ENCODE measurements around the gene KCNQ1.

Gene KCNQ1

GRCh38 chr11:2789331-2789730 lies 344.5 kb downstream of the KCNQ1 start:
- Histone ChIP-seq H3K27me3 (replicated peaks; ENCODE audit: control insufficient read depth, insufficient read depth, low read length) (no peaks in the 10 kb centered on the region; the same call in none of the 2 replicates), H3K4me3 (replicated peaks; ENCODE audit: low read depth, low read length) (no peak overlapping the region), H3K36me3 (ENCODE audit: control insufficient read depth, insufficient read depth, low read length) (no peaks in the 10 kb centered on the region)
- no peak for TF ChIP-seq CTCF (IDR thresholded peaks at IDR 0.05; ENCODE audit: insufficient read depth, low read length, poor library complexity, severe bottlenecking)
- no peak for DNase-seq (ENCODE audit: extremely low read depth, insufficient read length)

DNA sequence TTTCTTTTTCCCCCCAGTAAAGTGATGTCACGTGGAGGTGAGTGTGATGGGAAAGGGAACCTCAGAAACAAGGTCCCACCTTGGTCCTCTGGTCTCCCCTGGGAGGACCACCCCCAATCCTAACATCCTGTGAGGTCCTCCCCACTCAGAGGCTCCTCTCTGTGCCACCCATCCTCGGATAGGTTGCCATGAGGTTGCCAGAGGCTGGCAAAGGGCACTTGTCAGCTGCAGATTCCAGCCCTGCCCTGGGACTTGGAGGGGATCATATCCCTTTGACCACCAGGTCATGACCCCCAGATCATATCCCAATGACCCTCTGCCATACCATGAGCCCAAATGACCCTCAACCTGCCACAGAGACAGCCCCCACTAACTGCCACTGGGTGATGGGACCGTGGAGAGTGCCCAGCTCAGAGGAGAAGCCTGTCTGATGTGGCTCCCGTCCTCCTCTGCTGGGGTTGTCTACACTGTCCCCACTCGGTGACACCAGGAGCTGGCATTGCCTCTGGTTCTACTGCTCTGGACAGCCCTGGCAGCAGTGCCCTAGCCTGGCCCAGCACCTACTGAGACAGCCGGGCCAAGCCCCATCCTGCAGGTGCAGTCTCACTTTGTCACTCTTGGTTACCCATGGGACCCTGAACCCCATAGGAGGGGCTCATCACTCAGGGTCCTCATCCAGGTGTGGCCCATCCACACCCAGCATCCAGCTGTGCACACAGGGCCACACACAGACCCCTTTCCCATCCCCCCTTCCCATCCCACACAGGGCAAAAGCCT lies 345.2 kb downstream of the KCNQ1 start:
- DNase-seq (ENCODE audit: extremely low read depth, insufficient read length): no peak
- no peak for TF ChIP-seq CTCF (IDR thresholded peaks at IDR 0.05; ENCODE audit: insufficient read depth, low read length, poor library complexity, severe bottlenecking)
- H3K36me3 ChIP-seq (ENCODE audit: control insufficient read depth, insufficient read depth, low read length): no peaks in the 10 kb centered on the region
- no peak overlapping the region for H3K4me3 ChIP-seq (replicated peaks; ENCODE audit: low read depth, low read length)
- H3K27me3 ChIP-seq (replicated peaks; ENCODE audit: control insufficient read depth, insufficient read depth, low read length): no peaks in the 10 kb centered on the region; the same call in none of the 2 replicates

DNA sequence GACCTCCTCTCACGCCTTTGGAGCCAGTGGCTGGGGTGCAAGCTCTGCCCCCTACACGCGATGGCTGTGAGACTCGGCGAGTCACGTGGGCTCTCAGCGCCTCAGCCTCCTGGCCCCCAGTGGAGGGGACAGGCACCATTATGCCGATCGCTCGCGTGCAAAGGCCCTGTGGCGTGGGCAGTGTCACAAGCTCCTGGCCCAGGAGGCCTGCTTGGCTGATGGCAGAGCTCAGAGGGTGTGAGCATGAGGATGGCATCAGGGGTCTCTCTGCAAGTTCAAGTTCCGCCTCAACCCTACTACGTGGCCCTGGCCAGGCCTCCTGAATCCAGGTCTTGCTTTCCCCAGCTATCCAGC lies 345.7 kb downstream of the KCNQ1 start:
- TF ChIP-seq CTCF (IDR thresholded peaks at IDR 0.05; ENCODE audit: insufficient read depth, low read length, poor library complexity, severe bottlenecking): no peak
- Histone ChIP-seq H3K27me3 (replicated peaks; ENCODE audit: control insufficient read depth, insufficient read depth, low read length) (no peaks in the 10 kb centered on the region; the same call in none of the 2 replicates), H3K36me3 (ENCODE audit: control insufficient read depth, insufficient read depth, low read length) (no peaks in the 10 kb centered on the region), H3K4me3 (replicated peaks; ENCODE audit: low read depth, low read length) (no peak overlapping the region)
- no peak for DNase-seq (ENCODE audit: extremely low read depth, insufficient read length)

GRCh38 chr11:2791139-2791520 lies 346.3 kb downstream of the KCNQ1 start:
- TF ChIP-seq CTCF (IDR thresholded peaks at IDR 0.05; ENCODE audit: insufficient read depth, low read length, poor library complexity, severe bottlenecking): no peak
- H3K27me3 ChIP-seq (replicated peaks; ENCODE audit: control insufficient read depth, insufficient read depth, low read length): no peaks in the 10 kb centered on the region; the same call in none of the 2 replicates
- no peaks in the 10 kb centered on the region for H3K36me3 ChIP-seq (ENCODE audit: control insufficient read depth, insufficient read depth, low read length)

DNA sequence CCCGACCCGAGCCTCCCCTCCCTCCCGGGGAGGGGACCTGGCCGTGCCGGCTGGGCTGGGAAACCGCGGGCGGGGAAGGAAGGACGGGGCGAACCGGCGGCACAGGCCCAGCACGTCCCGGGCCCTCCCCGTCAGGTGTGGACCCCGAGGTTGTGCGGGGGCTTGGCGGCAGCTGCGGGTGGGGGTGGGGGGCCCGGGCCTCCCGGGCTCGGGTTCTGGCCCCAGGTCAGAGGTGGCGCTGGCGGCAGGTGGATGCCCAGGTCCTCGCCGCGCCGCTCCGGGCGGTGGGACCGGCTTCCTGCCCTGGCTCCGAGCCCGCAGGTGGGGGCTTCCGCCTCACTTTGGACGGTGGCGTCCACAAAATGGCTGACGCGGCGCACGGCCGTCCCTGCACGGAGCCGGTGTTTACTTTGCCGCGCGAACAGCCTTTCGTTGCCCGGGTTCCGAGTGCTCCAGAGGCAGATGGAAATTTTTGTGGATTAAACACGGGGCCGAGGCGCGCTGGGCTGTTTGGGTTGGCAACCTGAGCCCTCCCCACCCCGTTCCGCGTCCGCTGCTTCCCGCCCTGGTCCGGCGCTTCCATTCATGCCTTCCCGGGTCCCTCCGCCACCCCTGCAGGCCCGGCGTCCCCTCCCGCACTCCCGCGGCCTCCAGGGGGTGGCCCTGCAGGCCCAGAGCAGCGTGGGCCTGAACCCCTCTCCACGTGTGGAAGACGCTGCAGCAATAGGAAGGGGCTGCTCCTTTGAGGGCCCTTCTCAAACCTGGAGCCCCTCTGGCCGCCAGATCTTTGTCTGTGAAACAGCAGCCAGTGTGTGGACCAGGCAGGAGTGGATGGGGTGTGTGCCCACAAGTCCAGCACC lies 346.9 kb downstream of the KCNQ1 start:
- no peaks in the 10 kb centered on the region for H3K36me3 ChIP-seq (ENCODE audit: control insufficient read depth, insufficient read depth, low read length)
- no peak overlapping the region for H3K4me3 ChIP-seq (replicated peaks; ENCODE audit: low read depth, low read length)
- DNase-seq (ENCODE audit: extremely low read depth, insufficient read length): no peak
- H3K27me3 ChIP-seq (replicated peaks; ENCODE audit: control insufficient read depth, insufficient read depth, low read length): no peaks in the 10 kb centered on the region; the same call in none of the 2 replicates
- TF ChIP-seq CTCF (IDR thresholded peaks at IDR 0.05; ENCODE audit: insufficient read depth, low read length, poor library complexity, severe bottlenecking): no peak

More at GRCh38 chr11:2791139-2791520, 346.3 kb downstream of the KCNQ1 start:
- no peak overlapping the region for H3K4me3 ChIP-seq (replicated peaks; ENCODE audit: low read depth, low read length)
- DNase-seq (ENCODE audit: extremely low read depth, insufficient read length): no peak

Data from GM06990 (cell line).